Stimulated activated CD8-positive, alpha-beta memory T cell treated with anti-CD3 and anti-CD28 coated beads, Interleukin-2, amount 100 ng/mL, for 1 hour (primary cell): Measurements from ENCODE around the gene SLC39A13.
A peak's percentile ranks its signal among the peaks of the same experiment; 100 is the strongest.

Source experiments
- DNase-seq, 2 donors: peaks; one replicate each; pipeline ENCODE4 v3.0.0-alpha.2; 2020; ENCODE audit warnings: low read depth in 2 of 2

SLC39A13 gene

DNA sequence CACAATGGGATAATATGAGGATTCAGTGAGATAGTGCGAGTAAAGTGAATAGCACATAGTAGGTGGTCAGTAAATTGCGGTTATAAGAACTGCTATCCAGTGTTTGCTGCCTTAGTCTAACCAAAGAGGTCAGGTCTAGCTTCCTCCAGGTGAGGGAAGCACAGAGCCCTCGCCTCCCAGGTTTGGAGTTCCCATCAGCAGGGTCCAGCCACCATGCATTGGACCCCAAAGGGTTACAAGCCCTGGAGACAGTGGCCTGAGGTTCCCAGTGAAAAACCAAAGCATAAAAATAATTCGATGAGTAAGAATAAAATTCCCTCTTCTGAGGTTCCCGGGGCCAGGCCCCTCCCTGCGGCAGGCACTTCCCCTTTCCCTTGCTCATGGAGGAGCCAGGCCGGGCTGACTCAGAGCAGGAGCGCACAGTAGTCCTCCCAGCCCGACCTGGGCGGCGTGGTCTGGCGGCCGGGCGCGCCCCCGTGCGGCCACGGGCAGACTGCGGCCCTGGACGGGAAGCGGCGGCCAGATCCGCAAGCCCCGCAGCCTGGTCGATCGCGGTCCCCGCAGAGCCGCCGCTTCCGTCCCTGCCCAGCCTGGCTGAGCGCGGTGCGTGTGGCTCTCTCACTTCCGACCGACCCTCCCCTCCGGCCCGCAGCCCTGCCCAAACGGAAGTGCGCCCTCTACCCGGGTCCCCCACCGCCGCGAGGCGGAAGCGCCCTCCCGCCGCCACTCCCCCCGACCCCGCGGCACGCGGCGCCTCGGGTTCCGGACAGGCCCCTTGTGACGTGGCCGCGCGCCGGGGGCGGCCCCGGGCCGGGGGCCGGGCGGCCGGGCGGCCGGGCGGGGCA, at the start of gene SLC39A13:
Gene SLC39A13 (plus strand): TSS at position 845 of the 845 bp plus-strand sequence. CDS start 1,505 bp downstream, outside the sequence.
- peak; percentile 81 to 87 for DNase-seq

DNA sequence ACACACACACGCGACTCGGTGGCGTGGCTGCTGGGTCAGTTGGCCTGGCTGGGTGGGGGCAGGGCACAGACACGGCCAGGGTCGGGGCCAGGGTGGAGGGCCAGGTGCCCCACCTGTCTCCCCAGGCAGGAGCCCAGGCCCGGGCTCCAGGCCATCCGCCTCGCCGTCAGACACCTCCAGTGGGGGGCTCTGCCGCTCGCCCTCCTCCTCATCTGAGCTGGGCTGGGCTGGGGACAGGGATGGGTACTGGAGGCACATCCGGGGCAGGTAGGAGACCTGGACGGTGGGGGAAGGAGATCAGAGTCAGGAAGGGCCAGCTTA, 49.7 kb upstream of the SLC39A13 start:
- no peak for DNase-seq

DNA sequence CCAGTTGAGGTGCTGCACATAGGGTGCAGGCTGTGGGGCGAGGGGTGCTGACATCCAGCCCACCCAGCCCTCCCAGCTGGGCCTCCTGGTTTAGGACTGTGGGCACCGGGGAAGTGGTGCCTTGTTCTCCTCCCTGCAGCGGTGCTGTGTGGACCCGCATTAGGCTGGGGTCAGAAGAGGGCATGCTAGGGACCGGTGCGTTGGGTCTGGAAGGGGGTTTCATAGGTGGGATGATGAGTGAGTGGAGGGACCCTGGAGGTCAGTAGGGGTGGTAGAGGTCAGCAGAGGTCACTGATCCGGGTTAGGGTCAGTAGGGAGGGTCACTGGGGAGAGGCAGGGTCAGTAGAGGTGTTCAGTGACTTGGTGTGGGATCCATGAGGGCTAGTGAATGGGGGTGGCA, 49.2 kb upstream of the SLC39A13 start:
- DNase-seq: no peak

DNA sequence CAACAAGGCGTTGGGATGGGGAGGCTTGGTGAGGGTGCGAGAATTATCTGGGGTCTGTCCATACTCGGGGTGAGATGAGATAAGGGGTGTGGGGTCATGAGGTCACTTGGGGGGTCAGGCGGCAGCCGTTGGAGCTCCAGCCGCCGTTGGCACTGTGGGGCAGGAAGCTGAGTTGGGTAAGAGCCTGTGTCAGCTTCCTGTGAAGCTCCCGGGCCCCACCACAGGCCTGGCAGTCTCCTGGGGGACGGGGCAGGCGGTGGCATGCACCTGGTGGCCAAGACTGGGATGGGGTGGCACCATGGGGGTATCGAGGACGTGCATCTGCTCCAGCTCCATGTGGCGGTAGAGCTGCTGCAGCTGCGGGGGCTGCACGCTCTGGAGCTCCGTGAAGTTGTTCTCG, 48.8 kb upstream of the SLC39A13 start:
- no peak for DNase-seq

DNA sequence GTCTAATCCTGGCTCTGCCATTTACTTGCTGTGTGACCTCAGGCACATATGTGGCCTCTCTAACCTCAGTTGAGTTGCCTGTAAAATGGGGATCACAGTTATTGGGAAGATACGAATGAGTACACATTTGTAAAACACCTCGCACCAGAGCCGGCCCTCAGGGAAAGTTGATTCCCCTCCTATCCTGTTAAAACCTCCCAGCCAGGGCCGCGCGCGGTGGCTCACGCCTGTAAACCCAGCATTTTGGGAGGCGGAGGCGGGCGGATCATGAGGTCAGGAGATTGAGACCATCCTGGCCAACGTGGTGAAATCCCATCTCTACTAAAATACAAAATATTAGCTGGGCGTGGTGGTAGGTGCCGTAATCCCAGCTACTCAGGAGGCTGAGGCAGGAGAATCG, 48.0 kb upstream of the SLC39A13 start:
- DNase-seq: no peak

DNA sequence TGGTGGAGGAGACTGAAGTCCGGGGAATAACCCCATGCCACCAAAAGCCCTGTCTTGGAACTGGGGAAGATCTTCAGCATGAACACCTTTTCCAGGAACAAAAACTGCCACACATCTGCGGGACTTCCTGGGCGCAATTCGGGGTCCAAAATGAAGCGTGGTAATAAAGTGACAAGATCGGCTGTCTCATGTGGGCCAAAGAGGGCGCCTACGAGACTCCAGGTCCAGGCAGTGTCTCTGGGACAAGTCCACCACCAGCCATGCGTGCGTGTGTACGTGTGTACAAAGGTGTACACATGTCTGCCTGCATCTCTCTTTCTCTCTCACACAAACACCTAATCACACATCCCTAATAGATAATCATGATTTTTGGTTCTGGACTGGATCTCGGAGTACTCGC, 47.0 kb upstream of the SLC39A13 start:
- no peak for DNase-seq

DNA sequence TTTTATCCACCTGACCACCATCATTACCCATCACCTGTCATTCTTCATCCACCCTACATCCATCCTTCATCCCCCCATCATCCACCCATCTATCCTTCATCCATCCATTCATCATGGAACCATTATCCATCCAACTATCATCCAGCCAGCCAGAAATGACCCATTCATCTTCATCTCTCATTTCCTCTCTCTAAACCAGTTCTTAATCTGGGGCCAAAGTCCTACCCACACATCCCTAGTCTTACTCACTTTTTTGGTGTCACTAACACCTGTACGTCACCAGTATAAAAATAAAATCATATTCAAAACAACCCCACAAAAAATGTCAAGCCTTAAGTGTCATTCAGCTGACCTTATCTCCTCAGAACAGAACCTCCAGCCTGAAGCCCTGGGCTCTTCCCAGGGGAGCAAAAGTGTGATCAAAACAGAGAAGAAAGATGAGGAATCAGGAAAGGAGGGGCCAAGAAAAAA, 42.3 kb upstream of the SLC39A13 start:
- DNase-seq: no peak

DNA sequence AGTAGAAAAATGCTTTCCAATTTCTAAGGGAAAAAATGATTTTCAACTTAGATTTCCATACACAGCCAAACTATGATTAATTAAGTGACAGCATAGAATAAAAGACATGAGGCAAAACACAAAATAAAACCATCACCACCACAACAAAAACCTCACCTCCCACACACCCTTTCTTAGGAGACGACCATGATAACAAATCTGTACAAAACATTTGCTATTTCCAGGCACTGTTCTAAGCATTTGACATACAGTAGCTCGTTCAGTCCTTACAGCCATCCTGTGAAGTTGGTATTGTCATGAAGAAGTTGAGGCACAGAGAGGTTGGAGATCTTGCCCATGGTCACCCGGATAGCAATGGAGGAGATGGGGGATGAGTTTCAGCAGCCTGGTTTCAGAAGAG, 38.7 kb upstream of the SLC39A13 start:
- no peak for DNase-seq

DNA sequence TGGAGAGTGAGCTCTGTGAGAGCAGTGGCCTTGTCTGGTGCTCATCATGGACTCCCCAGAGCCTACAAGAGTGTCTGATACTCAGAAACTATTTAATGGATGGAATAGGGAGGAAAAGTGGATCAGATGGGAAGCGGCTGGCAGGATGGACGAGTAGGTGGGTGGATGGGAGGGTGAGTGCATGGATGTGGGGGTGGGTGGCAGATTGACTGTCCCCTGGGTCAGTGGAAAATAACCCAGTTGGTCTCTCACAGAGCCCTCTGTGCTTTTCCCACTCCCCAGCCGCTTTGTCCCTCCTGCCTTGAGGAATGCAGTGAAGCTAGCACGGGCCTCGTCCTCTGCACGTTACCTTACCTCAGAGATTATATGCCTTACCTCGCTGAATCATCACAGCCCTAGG, 36.0 kb upstream of the SLC39A13 start:
- no peak for DNase-seq

DNA sequence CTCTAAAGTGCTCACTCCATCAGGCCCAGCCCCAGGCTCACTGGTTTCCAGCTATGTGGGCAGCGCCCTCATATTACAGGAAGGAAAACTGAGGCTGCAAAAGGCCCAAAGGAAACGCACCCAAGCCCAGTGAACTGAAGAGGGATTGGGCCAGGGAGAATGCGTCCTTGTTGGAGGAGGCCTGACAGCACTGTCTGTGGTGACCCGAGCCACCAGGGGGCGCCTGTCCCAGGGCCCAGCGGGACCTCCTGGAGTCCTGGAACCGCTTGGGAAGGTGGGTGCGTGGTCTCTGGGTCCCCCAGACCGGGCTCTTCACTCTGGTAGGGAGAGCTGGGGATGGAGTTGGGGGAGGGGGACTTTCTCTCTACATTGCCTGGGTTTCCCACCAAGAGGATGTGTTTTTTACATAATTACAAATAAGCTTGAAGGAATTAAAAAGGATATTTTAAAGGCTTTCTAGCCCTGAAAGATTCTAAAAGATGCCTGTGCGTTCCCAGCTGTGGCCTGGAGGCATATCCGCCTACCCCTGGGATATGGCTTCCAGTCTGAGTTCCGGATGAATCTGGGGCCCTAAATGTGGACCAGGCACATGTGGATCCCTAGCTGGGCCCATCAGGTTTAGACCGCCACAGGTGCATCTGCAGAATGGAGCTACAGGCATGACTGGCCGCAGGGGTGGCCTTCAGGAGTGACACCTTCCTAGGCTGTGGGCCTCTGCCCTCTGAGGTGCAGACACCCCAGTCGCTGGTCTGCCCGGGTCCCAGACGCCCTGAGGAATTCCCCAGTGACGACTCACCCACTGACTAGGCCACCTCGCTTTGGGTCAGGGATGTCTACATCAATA, 34.3 kb upstream of the SLC39A13 start:
- DNase-seq: peak; percentile 77 to 80

DNA sequence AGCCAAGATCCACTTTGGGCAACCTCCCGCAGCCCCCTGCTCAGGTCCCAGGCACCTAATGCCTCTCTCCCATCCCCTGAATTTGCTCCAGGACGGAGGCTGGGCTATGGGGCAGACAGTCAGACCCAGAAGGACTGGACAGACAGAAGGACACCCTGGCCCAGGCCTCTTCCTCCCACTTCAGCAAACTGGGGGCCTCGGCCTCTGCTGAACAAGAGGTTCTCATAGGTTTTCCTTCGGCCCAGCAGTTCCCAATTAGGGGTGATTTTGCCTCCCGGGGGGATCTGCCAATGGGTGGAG, 33.7 kb upstream of the SLC39A13 start:
- DNase-seq: no peak

DNA sequence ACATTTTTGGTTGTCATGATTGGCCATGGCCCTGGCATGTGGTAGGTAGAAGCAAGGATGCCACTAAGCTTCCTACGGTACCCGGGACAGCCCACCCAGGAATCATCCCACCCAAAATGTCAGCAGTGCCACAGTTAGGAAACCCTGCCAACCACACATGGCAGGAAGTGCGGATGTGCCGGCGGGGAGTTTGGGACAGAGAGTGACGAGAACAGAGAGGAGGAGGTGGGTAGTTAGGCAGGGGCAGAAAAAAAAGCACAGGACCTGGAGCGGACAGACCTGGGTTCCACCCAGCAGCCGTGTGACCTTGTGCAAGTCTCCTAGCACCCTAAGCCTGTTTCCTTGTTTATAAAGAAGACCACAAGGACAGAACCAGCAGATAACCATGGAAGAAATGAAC, 33.4 kb upstream of the SLC39A13 start:
- no peak for DNase-seq

DNA sequence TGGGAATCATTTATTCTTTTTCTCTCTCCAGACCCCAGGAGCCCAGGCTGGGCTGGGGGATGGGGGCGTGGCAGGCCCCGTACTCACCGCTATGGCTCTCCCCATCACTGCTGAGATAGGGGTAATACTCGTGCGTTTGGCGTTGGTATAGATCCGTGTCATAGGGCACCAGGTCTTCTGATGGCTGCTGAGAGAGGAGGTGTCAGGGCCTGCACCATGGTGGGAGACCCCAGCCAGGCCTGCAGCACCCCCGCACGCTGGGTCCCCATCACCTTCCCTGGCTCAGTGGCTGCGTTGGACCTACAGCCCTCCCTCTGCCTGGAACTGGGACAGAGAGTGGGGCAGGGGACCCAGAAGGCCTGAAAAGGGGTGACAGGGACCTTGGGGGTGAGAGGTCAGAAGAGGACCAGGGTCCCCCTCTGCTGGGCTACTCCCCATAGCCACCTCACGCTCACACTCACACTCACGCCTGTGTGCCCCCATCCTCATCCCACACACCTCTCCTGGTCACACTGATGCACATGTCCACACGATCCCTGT, 32.8 kb upstream of the SLC39A13 start:
- no peak for DNase-seq

DNA sequence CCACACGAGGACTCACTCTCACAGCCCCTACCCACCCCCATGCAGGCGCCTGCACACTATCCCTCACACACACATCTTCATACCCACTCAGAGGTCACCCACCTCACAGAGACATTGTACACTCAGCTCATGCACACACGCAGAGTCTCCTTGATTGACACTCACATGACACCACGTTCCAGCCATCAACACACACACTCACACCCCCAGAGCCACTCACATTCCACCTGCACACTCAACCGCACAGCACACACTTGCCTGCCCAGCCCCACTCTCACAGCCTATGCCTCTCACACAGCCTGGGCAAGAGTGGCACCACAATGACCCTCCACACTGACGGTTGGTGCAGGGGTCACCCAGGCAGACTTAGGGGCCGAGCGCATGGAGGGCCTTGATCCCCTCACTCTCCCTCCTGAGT, 32.3 kb upstream of the SLC39A13 start:
- DNase-seq: no peak

DNA sequence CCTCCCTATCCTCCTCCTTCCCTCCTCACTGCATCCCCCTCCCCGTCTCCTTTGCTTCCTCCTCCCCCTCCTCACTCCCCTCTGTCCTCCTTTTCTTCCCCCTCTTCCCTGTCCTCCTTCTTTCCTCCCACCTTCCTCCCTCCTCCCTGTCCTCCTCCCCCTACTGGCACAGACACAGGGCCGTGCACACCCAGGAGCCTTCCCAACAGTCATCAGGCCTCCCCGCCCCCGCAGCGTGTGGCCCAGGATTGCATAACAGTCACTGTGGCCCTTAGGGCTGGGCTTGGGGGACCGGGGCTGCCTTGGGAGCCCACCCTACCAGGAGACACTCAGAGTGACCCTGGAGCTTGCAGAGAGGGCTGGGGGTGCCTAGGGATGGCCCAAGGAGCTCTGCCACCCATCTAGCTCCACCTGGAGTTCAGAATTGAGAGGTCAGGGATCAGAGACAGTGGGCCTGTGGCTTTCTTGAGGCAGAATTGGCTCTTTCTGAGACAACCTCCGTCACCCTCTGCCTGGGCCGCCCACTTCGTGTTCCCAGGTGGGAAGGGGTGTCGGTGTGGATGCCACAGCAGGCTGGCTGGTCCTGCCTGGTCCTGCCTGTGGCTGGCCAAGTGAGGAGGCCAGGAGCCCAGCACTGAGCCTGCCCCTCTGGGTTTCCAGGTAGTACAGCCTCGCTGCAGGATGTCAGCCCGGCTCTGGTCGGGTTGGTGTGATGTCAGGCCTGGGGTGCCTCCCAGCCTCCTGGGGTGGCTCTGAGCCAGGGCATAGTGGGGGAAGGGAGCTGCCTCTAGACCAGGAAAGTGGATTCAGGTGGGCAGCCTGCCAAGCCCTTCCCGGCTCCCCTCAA, 31.6 kb upstream of the SLC39A13 start:
- DNase-seq: no peak

DNA sequence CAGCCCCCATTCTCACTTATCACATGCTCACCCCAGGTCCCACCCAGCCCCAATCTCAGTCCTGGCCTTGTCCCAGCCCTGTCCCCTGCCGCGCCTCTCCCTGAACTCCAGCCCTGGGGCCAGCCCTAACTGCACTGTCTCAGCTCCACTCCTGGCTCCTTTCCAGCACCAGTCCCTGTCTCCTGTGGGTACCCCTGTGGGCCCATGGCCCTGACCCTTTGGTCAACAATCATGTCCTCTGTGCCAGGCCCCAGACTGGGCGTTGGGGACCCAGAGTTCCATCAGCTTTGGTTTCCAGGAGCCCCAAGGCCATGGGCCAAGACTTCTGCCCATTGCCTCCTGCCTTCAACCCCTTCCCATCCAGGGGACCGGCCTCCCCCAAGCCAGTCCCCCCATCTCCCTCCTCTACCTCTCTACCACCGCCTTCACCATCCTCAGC, 30.8 kb upstream of the SLC39A13 start:
- DNase-seq: no peak

DNA sequence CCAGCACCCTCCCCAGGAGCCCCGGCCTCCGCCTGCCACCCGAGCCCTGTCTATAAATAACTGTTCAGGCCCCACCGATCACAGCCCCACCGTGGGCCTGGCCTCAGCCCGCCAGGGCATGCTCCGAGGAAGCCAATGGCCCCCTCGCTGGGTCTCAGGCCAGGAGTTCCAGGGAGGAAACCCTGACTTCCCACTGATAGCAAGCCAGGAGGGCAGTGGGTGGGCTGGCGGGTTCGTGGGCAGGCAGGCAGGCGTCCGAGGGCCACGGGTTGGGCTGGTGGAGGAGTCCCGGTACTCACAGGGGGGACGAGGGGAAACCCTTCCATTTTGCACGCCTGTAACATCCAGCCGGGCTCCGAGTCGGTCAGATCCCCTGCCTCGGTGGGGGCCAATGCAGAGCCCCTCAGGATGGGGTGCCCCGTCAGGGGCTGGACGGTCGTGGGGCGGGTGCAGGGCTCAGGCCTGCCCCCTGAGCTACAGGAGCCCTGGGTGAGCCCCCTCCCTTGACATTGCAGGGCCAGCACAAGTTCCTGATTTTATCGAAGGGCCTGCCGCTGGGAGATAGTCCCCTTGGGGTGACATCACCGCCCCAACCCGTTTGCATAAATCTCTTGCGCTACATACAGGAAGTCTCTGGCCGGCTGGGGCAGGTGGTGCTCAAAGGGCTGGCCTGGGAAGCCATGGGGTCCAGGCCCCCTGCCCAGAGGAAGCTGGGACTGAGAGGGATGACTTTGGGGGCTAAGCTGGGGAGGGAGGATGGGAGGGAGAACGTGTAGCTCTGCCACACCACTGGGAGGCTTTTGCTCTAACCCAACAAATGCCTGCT, 30.2 kb upstream of the SLC39A13 start, which contains the start of gene SPI1:
Gene SPI1 (minus strand): TSS at position 538 of the 826 bp plus-strand sequence. CDS start 194 bp downstream, at position 344.
- DNase-seq: no peak

DNA sequence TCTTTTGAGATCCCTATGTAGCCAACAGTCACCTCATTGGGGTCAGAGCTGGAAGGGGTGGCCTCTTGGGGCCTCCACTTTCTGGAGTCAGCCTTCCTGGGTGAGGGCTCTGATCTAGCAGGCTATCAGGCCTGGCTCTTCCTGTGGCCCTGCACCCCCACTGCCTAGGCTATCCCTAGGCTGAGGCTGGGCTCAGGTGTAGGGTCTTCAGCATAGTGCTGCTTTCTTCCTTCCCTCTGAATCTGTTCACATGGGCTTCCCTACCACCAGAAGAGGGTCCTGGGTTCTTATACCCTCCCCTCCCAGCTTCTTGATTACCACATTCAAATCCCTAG, 29.6 kb upstream of the SLC39A13 start:
- DNase-seq: no peak

DNA sequence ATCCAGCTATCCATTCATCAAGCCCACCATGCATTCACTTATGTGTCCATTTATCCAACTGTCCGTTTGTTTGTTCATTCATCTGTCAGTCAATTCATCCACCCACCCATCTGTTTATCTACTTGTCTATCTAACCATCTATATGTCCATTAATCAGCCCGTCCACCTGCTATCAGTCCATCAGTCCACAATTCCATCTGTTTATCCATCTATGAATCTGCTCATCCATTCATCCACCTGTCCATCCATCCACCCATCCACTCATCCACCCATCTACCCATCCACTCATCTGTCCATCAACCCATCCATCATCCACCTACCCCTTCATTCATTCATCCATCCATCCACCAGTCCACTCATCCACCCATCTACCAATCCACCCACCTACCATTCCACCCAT, 29.1 kb upstream of the SLC39A13 start:
- no peak for DNase-seq

DNA sequence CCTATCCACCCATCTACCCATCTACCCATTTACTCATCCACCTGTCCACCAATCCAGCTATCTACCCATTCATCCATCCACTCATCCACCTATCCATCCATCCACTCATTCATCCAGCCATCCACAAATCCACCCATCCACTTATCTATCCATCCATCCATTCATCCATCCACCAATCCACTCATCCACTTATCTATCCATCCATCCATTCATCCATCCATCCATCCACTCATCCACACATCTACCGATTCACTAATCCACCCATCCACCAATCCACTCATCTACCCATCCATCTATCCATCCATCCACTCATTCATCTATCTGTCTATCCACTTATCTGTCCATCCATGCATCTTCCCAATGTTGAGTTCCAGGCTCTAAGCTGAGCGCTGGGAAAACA, 28.3 kb upstream of the SLC39A13 start:
- no peak for DNase-seq

DNA sequence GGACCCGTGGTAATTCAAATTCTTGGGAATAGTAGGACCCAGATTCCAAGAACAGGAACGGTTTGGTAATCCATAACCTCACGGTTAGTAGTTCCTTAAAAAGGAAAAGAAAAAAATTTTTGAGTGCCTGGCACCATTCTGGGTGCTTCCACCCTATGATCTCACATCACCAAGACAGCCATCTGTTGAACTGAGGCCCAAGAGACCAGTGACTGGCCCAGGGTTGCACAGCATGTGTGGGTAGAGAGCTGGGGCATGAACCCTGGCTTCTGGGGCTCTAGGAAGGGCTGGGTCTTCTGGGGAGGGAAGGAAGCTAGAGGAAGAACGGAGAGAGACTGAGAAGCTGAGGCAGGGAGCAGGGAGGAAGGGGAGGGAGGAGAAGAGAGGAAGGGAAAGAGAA, 25.3 kb upstream of the SLC39A13 start:
- no peak for DNase-seq
